Stimulated activated CD8-positive, alpha-beta memory T cell treated with anti-CD3 and anti-CD28 coated beads, Interleukin-2, amount 100 ng/mL, for 1 hour (primary cell): ENCODE measurements around the gene MBOAT1.
A peak's percentile ranks its signal among the peaks of the same experiment; 100 is the strongest.
"Not testable (repeated sequence)": the region's sequence is repeated elsewhere in the genome, so short reads cannot be mapped to it uniquely, and the experiment has no call there.

Experiments
- DNase-seq, 2 donors: peaks; one replicate each; pipeline ENCODE4 v3.0.0-alpha.2; 2020; ENCODE audit warnings: low read depth in 2 of 2

The MBOAT1 gene

GRCh38 chr6:20212392-20213111 is at the start of gene MBOAT1:
Gene MBOAT1, minus strand, starts transcription at chr6:20212469. Its CDS starts 235 bp downstream, at chr6:20212234.
- DNase-seq: peak; percentile 12 to 13

GRCh38 chr6:20261685-20262084 is 49.4 kb upstream of the MBOAT1 start:
- no peak for DNase-seq

GRCh38 chr6:20260360-20260759 is 48.1 kb upstream of the MBOAT1 start:
- DNase-seq: no peak

GRCh38 chr6:20259316-20260049 is 47.2 kb upstream of the MBOAT1 start:
- no peak for DNase-seq

GRCh38 chr6:20255428-20255827 is 43.2 kb upstream of the MBOAT1 start:
- DNase-seq: no peak

GRCh38 chr6:20254295-20254694 is 42.0 kb upstream of the MBOAT1 start:
- DNase-seq: no peak

- DNase-seq: no peak
Measured at GRCh38 chr6:20253021-20253420, 40.8 kb upstream of the MBOAT1 start.

- DNase-seq: no peak
Measured at GRCh38 chr6:20252311-20252710, 40.0 kb upstream of the MBOAT1 start.

- no peak for DNase-seq
Measured at GRCh38 chr6:20251525-20251924, 39.3 kb upstream of the MBOAT1 start.

- DNase-seq: no peak
Measured at GRCh38 chr6:20246125-20246524, 33.9 kb upstream of the MBOAT1 start.

GRCh38 chr6:20244807-20245681 is 32.8 kb upstream of the MBOAT1 start:
- not testable (repeated sequence) for DNase-seq

- no peak for DNase-seq
Measured at GRCh38 chr6:20243288-20243687, 31.0 kb upstream of the MBOAT1 start.

- no peak for DNase-seq
Measured at GRCh38 chr6:20242397-20242796, 30.1 kb upstream of the MBOAT1 start.

- DNase-seq: no peak
Measured at GRCh38 chr6:20241102-20241501, 28.8 kb upstream of the MBOAT1 start.

GRCh38 chr6:20238688-20239587 is 26.7 kb upstream of the MBOAT1 start:
- no peak for DNase-seq

GRCh38 chr6:20237677-20238460 is 25.6 kb upstream of the MBOAT1 start:
- no peak for DNase-seq

- no peak for DNase-seq
Measured at GRCh38 chr6:20236909-20237600, 24.8 kb upstream of the MBOAT1 start.

GRCh38 chr6:20236344-20236743 is 24.1 kb upstream of the MBOAT1 start:
- DNase-seq: no peak

GRCh38 chr6:20235041-20235440 is 22.8 kb upstream of the MBOAT1 start:
- DNase-seq: no peak

GRCh38 chr6:20234136-20234535 is 21.9 kb upstream of the MBOAT1 start:
- no peak for DNase-seq
